Stimulated activated naive CD8-positive, alpha-beta T cell treated with anti-CD3 and anti-CD28 coated beads, Interleukin-15, amount 100 ng/mL, for 72 hours (primary cell): ENCODE measurements around the gene GABRR1.
A peak's percentile ranks its signal among the peaks of the same experiment; 100 is the strongest.
"Not testable (repeated sequence)": the region's sequence is repeated elsewhere in the genome, so short reads cannot be mapped to it uniquely, and the experiment has no call there.

Experiments
- ATAC-seq: fragments of 150-1000 bp; cut with Tn5 transposase; 2 replicates; pipeline ENCODE4 v1.10.0; 2021; ENCODE audit warnings: mild to moderate bottlenecking, moderate library complexity
- DNase-seq, 2 donors: peaks; one replicate each; pipeline ENCODE4 v3.0.0; 2021 to 2022
- H3K27ac Mint-ChIP-seq, 2 donors: one replicate each; pipeline ENCODE4 v1.8.0; 2022; ENCODE audit warnings: mild to moderate bottlenecking in 2 of 2, mixed read lengths in 2 of 2, moderate library complexity in 2 of 2
- H3K27me3 Mint-ChIP-seq: one replicate; pipeline ENCODE4 v1.8.0; 2022; ENCODE audit warnings: mixed read lengths
- H3K4me1 Mint-ChIP-seq: one replicate; pipeline ENCODE4 v1.8.0; 2022; ENCODE audit warnings: mild to moderate bottlenecking, mixed read lengths
- H3K4me3 Mint-ChIP-seq, 2 donors: one replicate each; pipeline ENCODE4 v1.8.0; 2022; ENCODE audit warnings: mild to moderate bottlenecking in 2 of 2, mixed read lengths in 2 of 2, moderate library complexity in 1 of 2
- H3K9me3 Mint-ChIP-seq, 2 donors: one replicate each; pipeline ENCODE4 v1.8.0; 2022; ENCODE audit warnings: mixed read lengths in 2 of 2

GABRR1 gene

DNA sequence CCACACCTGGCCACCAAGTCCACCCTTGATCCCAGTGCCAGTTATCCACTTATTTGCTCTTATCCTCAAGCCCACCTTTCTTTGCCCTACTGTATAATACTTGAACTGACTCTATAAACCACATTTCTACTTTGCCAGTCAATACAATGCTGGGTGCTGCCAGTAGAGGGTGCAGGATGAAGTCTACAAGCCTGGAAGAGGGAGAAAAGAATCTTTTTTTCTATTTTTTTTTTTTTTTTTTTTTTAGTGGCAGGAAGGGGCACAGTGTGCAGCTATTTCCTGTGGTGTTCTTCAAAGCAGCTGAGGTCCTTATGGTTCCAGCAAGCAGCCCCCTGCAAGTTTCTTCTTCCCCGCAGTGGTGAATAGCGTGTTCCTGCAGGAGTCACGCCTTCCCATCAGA, 22.2 kb upstream of the GABRR1 start:
- peak overlapping the region in 1 of 2 donors; percentile 31 for H3K27ac Mint-ChIP-seq
- peak overlapping the region in 1 of 2 donors; percentile 13 for H3K4me3 Mint-ChIP-seq
- peaks cover 15% of the 10 kb centered on the region for H3K27me3 Mint-ChIP-seq
- H3K4me1 Mint-ChIP-seq = peaks cover 36% of the 10 kb centered on the region
- ATAC-seq (peak; percentile 86), DNase-seq (peak; percentile 17 to 54)
- H3K9me3 Mint-ChIP-seq = no peaks in the 10 kb centered on the region

DNA sequence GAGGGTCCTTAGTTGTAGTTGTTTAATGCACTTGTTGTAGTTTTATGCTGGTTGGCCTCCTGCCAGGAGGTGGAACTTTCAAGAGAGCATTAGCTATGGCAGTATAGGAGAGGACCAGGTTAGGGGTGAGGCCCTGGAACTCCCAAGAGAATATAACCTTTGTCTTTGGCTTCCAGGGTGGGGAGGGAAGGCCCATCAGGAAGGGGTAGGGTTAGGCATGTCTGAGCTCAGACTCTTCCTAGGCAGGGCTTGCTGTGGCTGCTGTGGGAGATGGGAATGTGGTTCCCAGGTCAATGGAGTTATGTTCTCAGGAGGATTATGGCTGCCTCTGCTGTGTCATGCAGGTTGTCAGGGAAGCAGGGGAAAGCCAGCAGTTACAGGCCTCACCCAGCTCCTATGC, 20.0 kb upstream of the GABRR1 start:
- H3K4me3 Mint-ChIP-seq = no peak overlapping the region
- H3K27me3 Mint-ChIP-seq = peaks cover 34% of the 10 kb centered on the region
- H3K27ac Mint-ChIP-seq = no peak overlapping the region
- peaks cover 27% of the 10 kb centered on the region for H3K4me1 Mint-ChIP-seq
- DNase-seq = no peak
- no peaks in the 10 kb centered on the region for H3K9me3 Mint-ChIP-seq
- ATAC-seq = no peak

DNA sequence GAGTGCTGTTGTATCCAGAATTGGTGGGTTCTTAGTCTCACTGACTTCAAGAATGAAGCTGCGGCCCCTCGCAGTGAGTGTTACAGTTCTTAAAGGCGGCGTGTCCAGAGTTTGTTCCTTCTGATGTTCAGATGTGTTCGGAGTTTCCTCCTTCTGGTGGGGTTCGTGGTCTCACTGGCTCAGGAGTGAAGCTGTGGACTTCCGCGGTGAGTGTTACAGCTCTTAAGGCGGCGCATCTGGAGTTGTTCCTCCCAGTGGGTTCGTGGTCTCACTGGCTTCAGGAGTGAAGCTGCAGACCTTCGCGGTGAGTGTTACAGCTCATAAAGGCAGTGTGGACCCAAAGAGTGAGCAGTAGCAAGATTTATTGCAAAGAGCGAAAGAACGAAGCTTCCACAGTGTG, 16.4 kb upstream of the GABRR1 start:
- Mint-ChIP-seq H3K27ac (peak overlapping the region in 1 of 2 donors; percentile 47), H3K4me1 (peaks cover 14% of the 10 kb centered on the region), H3K4me3 (peak overlapping the region; percentile 61 to 74), H3K27me3 (peaks cover 46% of the 10 kb centered on the region)
- not testable (repeated sequence) for DNase-seq, H3K9me3 Mint-ChIP-seq, ATAC-seq

DNA sequence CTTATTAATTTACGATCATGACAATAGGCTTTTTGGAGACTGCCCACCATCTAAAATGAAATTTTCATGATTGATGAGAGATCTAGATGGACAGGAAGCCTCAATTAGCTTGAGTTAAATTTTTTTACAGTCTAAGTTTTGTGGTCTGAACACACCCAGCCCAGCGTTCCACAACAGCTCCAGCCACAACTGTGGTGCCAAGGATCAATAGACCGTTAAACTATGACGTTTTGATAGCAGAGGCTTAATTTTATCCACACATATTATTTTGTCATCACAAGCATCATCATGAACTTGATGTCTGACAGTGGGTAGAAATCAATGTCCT, 5.5 kb upstream of the GABRR1 start:
- Mint-ChIP-seq H3K27ac (no peak overlapping the region), H3K4me1 (no peaks in the 10 kb centered on the region), H3K9me3 (peaks cover 0 to 7% of the 10 kb centered on the region in 2 donors), H3K4me3 (no peak overlapping the region), H3K27me3 (peaks cover 7% of the 10 kb centered on the region)
- no peak for DNase-seq
- no peak for ATAC-seq

DNA sequence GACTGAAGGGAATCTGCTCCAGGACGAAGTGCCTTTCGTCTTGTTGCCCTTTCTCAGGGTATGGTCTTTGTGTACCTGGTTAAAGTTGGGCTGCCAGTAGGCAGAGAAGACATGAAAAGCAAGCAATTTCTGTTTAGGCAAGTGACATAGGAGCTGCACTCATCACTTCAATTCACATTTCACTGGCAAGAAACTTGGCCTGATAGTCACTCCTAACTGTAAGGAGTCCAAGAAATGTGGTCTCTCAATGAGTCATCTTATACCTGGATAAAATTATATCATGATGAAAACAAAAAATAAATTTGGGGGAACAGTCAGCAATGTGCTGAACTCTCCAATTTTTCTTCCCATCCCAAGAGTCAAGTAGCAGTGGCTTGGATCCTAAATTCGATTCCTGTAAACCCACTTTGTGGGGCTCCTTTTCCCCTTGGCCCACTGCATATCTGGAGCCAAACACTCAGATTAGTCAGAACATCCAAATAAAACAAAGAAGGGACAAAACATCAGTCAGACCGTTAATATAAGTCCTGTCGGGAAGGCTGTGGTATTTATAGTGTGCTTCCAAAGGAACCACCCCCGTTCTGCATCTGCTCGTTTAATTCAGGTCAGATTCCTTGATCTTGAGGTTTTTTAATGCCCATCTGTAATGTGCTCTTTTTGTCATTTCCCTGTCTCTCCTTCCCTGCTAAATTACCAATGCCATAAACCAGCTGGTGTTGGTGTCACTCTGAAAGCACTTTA, 5.0 kb upstream of the GABRR1 start:
- H3K4me3 Mint-ChIP-seq = no peak overlapping the region
- no peaks in the 10 kb centered on the region for H3K4me1 Mint-ChIP-seq
- peaks cover 0 to 7% of the 10 kb centered on the region in 2 donors for H3K9me3 Mint-ChIP-seq
- H3K27me3 Mint-ChIP-seq = peaks cover 7% of the 10 kb centered on the region
- DNase-seq (no peak), ATAC-seq (no peak)
- no peak overlapping the region for H3K27ac Mint-ChIP-seq

DNA sequence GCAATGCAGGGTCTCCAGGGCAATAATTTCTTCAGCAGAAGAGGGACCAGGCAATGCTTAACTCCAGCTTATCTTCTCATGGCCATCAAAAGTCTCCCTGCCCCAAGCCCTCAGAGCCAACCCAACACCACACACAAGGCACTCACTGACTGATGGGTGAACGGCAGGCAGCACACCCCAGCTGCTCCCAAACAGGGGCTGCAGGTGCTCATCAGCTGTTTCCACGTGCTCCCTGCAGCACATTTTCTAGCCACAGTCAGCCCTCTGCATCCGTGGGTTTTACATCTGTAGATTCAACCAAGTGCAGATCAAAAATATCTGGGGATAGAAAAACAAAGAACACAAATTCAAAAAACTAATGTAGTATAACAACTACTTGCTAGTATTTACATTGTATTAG, 4.0 kb upstream of the GABRR1 start:
- no peak overlapping the region for H3K27ac Mint-ChIP-seq
- no peak for DNase-seq
- peaks cover 15% of the 10 kb centered on the region for H3K27me3 Mint-ChIP-seq

DNA sequence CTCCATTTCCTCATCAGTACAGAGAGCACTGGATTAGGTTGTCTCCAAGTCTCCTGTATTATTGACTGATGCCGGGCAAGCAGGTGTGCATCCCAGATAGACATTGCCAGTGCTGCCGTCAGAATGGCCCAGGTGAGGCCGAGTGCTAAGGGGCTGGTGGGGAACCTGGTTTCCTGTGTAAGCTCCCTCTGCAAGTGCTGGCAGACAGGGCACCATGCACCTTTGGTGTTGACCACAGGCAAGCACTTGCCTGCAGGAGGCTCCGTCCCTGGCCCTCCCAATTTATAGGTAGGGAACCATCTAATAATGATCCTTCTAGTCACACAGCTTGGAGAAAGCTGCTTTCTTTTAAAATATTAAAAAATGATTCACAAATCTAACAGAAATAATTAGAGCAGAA, 747 bp downstream of the GABRR1 start:
- Mint-ChIP-seq H3K4me1 (no peaks in the 10 kb centered on the region), H3K9me3 (no peaks in the 10 kb centered on the region), H3K27ac (no peak overlapping the region), H3K4me3 (no peak overlapping the region), H3K27me3 (peaks cover 10% of the 10 kb centered on the region)
- DNase-seq (no peak), ATAC-seq (no peak)

More for the DNA sequence above, 4.0 kb upstream of the GABRR1 start:
- Mint-ChIP-seq H3K9me3 (peaks cover 0 to 7% of the 10 kb centered on the region in 2 donors), H3K4me1 (no peaks in the 10 kb centered on the region), H3K4me3 (no peak overlapping the region)
- ATAC-seq = no peak

DNA sequence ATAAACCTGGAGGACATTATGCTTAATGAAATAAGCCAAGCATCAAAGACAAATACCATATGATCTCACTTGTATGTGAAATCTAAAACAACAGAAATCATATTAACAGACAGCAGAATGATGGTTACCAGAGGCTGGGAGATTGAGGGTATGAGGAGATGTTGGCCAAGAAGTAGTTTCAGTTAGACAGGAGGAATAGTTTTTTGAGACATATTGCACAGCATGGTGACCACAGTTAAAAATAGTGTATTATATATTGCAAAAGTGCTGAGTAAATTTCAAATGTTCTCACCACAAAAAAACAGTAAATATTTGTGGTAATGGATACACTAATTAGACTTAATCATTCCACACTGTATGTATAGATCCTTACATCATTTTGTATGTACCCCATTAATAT, 1.8 kb downstream of the GABRR1 start:
- DNase-seq (no peak), ATAC-seq (no peak)
- Mint-ChIP-seq H3K4me1 (no peaks in the 10 kb centered on the region), H3K4me3 (no peak overlapping the region), H3K27me3 (peaks cover 10% of the 10 kb centered on the region), H3K27ac (no peak overlapping the region), H3K9me3 (no peaks in the 10 kb centered on the region)

DNA sequence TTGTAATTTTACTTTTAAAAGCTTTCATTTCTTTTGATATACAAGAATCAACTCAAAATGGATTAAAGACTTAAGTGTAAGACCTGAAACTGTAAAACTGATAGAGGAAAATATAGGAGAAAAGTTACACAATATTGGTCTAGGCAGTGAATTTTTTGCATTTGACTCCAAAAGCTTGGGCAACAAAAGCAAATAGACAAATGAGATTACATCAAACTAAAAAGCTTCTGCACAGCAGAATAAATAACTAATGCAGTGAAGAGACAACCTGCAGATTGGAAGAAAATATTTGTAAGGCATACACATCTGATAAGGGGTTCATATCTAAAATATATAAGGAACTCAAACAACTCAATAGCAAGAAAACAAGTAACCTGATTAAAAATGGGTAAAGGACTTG, 3.0 kb downstream of the GABRR1 start:
- Mint-ChIP-seq H3K27me3 (peaks cover 10% of the 10 kb centered on the region), H3K4me1 (no peaks in the 10 kb centered on the region), H3K9me3 (no peaks in the 10 kb centered on the region), H3K27ac (no peak overlapping the region), H3K4me3 (no peak overlapping the region)
- ATAC-seq = no peak
- no peak for DNase-seq

DNA sequence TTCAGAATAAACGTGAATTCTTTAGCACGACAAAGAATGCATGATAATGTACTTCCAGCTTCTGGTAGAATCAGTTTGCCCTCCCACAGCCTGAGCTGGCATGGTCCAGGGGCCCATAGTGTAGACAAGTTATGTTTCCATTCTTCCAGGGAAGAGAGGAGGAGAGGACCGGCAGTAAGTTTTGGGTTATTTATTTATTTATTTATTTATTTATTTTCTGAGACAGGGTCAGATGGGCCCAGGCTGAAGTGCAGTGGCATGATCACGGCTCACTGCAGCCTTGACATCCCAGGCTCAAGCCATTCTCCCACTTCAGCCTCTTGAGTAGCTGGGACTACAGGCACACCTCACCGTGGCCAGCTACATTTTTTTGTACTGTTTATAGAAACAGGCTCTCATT, 4.7 kb downstream of the GABRR1 start:
- no peak for ATAC-seq
- no peak overlapping the region for H3K27ac Mint-ChIP-seq
- no peaks in the 10 kb centered on the region for H3K9me3 Mint-ChIP-seq
- H3K27me3 Mint-ChIP-seq = peaks cover 10% of the 10 kb centered on the region
- H3K4me3 Mint-ChIP-seq = no peak overlapping the region
- no peaks in the 10 kb centered on the region for H3K4me1 Mint-ChIP-seq
- DNase-seq = no peak

DNA sequence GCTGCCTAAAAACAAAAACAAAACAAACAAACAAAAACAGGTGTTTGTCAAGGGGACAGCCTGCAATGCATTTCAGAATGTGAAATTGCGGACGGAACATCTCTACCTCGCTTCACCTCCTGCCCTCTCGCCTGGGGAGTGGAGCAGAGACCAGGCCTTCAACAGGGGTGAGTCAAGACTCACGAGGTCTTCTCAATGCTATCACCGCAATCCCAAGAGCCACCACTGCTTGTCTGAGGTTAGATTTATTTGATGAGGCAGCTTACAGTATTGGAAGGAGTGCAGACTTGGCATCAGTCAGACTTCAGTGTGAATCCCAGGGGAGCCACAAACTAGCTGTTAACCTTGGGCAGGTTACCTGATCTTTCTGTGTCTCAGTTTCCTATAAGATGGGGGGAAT, 7.7 kb downstream of the GABRR1 start:
- no peak for ATAC-seq
- DNase-seq = no peak
- no peaks in the 10 kb centered on the region for H3K9me3 Mint-ChIP-seq
- H3K4me1 Mint-ChIP-seq = no peaks in the 10 kb centered on the region
- H3K27me3 Mint-ChIP-seq = no peaks in the 10 kb centered on the region
- no peak overlapping the region for H3K4me3 Mint-ChIP-seq
- H3K27ac Mint-ChIP-seq = no peak overlapping the region

DNA sequence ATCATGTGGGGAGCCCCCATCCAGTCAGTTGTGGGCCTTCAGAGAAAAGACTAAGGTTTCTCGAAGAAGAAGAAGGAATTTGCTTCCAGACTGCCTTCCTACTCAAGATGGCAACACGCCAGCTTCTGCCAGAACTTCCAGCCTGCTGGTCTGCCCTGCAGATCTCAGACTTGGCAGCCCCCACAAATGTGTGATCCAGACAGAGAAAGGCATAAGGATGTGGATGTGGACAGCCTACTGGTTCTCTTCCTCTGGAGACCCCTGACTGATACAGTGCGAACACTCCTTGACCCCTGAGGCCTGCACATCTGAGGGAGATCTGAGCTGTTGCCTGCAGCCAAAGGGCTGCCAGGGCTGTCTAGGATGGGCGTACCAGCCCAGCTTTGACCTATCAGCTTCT, 8.6 kb downstream of the GABRR1 start:
- no peaks in the 10 kb centered on the region for H3K9me3 Mint-ChIP-seq
- no peaks in the 10 kb centered on the region for H3K4me1 Mint-ChIP-seq
- ATAC-seq (no peak), DNase-seq (no peak)
- no peak overlapping the region for H3K4me3 Mint-ChIP-seq
- H3K27ac Mint-ChIP-seq = no peak overlapping the region
- no peaks in the 10 kb centered on the region for H3K27me3 Mint-ChIP-seq

DNA sequence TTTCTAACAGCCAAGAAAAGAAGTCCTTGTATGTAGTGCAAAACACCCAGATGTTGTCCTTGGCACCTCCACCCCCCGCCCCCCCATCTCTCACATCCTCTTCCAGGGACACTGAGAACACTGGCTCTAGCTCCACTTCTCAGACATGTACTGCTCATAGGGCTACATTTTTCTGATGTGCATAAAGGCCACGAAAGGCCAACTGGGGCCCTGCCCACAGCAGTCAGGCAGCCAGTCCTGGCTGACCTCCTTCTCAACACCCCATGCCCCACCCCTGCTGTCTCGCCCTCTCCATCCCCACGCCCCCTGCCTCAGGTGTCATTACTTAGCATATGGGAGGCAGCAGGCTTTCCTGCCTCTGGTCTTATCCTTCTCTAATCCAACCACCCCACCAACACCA, 11.3 kb downstream of the GABRR1 start:
- Mint-ChIP-seq H3K27ac (no peak overlapping the region), H3K9me3 (no peaks in the 10 kb centered on the region), H3K4me3 (no peak overlapping the region), H3K27me3 (no peaks in the 10 kb centered on the region), H3K4me1 (no peaks in the 10 kb centered on the region)
- no peak for DNase-seq
- ATAC-seq = no peak

DNA sequence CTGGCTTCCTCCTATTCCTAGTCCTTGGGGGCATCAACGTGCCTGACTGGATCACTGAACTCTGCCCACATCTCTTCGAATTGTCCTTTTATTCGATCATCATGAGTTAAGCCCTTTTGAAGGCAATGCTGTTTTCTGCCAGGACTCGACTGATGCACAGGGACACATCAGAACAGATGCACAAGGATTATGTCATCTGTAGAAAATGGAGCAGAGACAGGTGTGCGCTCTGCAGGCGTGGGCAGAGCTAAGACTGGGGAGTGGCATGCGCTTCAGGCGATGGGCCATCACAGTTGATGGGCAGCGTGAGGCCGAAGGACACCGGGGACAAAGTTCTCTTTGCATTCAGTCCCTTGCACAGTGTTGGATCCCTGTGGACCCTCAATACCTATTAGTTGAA, 13.1 kb downstream of the GABRR1 start:
- H3K4me3 Mint-ChIP-seq = no peak overlapping the region
- ATAC-seq (no peak), DNase-seq (no peak)
- no peaks in the 10 kb centered on the region for H3K27me3 Mint-ChIP-seq
- H3K4me1 Mint-ChIP-seq = no peaks in the 10 kb centered on the region
- H3K27ac Mint-ChIP-seq = no peak overlapping the region
- no peaks in the 10 kb centered on the region for H3K9me3 Mint-ChIP-seq

DNA sequence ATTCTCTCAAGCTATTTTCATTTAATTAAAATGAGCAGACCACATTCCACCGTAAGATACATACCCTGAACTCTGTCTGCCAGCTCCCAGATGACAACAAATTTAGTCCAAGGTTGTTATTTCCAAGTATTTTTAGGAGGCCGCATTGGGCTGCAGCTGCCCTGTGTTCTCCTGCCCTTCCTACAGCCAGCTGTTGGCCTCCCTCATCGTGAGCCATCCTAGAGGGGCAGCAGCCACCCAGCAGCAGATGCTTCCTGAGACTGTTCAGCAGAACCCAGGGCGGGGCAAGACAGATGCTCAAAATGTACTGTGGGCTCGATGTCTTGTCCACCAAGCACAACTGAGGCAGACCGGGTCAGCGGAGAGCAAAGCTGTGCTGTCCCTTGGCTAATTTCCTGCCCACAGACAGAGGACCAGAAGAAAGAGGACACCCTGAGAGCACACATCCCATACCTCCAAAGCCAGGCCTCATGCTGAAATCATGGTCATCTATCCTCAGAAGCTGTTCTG, 16.4 kb downstream of the GABRR1 start:
- H3K9me3 Mint-ChIP-seq = peaks cover 0 to 6% of the 10 kb centered on the region in 2 donors
- no peak overlapping the region for H3K27ac Mint-ChIP-seq
- no peaks in the 10 kb centered on the region for H3K4me1 Mint-ChIP-seq

DNA sequence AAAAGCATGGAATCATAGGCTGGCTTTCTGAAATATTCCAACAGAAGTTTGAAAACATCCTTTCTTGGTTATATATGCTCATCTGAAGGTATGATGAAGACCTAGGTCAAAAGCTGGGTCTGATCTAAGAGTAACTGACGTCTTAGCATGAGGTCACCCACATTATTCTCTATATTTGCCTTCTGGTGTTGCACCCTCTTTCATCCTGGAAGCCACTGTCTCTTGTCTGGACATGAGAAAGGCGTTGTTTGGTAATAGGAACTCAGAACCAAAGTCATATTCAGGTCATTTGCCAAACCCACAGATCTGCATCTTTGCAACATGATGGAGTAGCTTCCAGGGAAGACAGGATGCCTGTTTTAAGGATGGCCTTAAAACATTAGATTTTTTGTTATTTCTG, 17.6 kb downstream of the GABRR1 start:
- Mint-ChIP-seq H3K27ac (no peak overlapping the region), H3K27me3 (no peaks in the 10 kb centered on the region), H3K9me3 (peaks cover 6 to 14% of the 10 kb centered on the region in 2 donors), H3K4me3 (no peak overlapping the region), H3K4me1 (no peaks in the 10 kb centered on the region)
- ATAC-seq (no peak), DNase-seq (no peak)

More for the DNA sequence above, 16.4 kb downstream of the GABRR1 start:
- DNase-seq = no peak
- Mint-ChIP-seq H3K4me3 (no peak overlapping the region), H3K27me3 (no peaks in the 10 kb centered on the region)
- no peak for ATAC-seq

DNA sequence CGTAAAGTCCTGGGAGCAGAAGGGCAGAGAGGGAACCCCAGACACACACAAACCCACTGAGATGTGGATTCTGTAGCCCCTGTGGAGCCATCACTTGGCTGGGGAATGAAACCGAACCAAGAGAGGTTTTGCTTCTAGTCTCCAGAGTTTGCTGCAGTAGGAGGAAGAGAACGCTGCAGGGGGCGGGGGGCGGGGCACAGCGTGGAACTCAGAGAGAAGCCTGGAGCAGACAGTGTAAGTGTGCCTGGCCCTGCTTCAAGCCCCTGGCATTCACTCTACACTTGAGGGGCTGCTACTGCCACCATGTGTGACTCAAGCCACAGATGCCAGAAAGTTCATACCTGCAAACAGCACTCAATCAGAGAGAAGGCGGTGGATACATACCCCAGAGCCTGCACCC, 18.9 kb downstream of the GABRR1 start:
- Mint-ChIP-seq H3K4me1 (no peaks in the 10 kb centered on the region), H3K4me3 (no peak overlapping the region), H3K27me3 (no peaks in the 10 kb centered on the region), H3K27ac (no peak overlapping the region), H3K9me3 (peaks cover 12 to 22% of the 10 kb centered on the region in 2 donors)
- no peak for DNase-seq
- ATAC-seq = no peak
